NK-92 (cell line): ENCODE results near the gene PCBD2.
"Not testable (repeated sequence)": the region's sequence is repeated elsewhere in the genome, so short reads cannot be mapped to it uniquely, and the experiment has no call there.

ENCODE experiments used
- DNase-seq: peaks from one replicate; lab custom pipeline; 2025; ENCODE audit not compliant: unreplicated experiment; lab: John Stamatoyannopoulos, UW

PCBD2 gene

DNA sequence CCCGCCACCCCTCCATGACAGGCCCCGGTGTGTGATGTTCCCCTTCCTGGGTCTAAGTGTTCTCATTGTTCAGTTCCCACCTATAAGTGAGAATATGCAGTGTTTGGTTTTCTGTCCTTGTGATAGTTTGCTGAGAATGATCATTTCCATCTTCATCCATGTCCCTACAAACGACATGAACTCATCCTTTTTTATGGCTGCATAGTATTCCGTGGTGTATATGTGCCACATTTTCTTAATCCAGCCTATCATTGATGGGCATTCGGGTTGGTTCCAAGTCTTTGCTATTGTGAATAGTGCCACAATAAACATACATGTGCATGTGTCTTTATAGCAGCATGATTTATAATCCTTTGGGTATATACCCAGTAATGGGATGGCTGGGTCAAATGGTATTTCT lies 93.1 kb downstream of the PCBD2 start:
- not testable (repeated sequence) for DNase-seq

DNA sequence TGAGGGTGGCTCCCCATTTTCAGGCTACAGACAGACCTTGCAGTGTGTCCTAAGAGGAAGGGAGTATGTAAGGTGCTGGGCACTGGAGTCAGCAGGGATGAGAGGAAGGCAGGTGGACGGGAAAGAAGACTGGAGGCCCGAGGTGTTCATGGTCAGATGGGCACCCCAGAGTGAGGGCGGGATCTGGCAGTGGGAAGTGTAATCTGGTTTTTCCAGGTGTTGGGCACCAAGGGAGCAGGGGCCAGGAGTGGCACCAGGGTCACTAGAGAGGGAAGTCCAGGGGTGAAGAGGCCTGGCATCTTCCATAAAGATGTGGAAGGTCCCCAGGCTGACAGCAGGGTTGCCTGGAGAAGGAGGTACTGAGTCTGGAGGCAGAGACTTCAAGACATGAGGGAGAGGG lies 99.4 kb downstream of the PCBD2 start:
- no peak for DNase-seq

DNA sequence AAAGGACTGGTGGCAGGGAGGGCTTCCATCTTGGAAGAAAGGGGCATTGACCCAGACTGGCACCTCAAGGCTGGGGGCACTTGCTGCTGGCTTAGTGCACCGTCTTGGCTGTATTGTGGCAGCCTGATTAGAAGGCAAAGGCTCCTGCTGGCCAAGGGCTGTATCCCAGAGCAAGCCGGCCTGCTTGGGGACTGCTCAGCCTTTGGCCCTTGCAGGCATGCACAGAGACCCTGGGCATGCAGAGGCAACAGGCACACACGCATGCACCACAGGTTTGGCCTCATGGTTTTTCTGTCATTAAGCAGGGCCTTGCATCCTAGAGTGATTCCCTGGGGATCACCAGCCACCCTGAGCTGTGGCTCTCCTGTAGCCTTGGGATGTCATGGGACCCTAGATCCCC lies 100.1 kb downstream of the PCBD2 start:
- DNase-seq, result no peak

DNA sequence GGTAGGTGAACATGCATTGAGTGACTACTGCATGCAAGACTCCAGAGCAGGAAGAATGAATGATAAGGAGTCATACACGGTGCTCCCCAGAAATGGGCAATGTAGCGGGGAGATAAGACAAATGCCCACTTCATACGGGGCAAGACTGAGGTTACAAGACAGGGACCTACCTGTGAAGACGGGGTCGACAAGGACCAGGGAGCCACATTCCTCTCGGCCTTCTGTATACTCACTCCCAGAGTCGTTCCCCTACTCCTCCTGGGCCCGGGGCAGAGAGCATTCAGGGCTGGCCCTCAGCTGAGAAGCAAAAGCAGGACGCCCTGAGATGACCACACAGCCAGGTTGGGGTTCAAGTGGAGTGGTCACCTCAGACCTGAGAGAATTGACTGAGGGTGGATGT lies 102.4 kb downstream of the PCBD2 start:
- DNase-seq, result no peak

DNA sequence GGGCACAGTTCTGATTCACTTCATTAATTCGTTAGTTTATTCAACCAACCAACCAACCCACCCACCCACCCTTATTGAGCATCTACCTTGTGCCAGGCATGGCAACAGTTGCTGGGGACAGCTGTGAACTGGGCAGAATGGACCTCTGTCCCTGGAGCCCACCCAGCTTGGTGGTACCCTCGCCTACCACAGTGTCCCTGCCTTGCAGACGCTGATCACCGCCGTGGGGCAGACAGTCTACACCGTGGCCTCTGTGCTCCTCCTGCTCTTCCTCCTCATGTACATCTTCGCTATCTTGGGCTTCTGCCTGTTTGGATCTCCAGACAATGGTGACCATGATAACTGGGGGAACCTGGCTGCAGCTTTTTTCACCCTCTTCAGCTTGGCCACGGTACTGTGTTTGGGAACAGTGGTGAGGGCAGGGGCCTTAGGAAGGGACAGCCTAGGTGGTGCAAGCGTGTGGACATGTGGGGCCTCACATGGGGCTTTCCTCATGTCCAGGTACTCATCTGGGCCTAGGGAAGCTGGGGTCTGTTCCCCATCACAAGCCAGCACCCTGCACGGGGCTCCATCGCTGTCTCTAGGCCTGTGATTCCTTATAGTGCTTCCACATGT lies 102.9 kb downstream of the PCBD2 start:
- no peak for DNase-seq

DNA sequence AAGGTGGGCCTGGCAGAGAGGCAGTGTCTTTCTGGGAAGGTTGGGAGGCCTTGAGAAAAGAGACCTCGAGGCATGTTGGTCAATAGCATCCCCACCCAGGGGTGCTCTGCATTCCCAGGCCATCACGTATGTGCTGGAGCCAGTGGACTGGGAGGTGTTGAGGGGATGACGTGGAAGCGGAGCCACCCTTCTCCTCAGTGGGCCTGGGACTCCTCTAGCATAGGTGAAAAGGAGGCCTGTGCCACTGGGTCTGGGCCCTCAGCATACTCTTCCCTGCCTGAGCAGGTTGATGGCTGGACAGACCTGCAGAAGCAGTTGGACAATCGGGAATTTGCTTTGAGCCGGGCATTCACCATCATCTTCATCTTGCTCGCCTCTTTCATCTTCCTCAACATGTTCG lies 103.6 kb downstream of the PCBD2 start:
- no peak for DNase-seq

DNA sequence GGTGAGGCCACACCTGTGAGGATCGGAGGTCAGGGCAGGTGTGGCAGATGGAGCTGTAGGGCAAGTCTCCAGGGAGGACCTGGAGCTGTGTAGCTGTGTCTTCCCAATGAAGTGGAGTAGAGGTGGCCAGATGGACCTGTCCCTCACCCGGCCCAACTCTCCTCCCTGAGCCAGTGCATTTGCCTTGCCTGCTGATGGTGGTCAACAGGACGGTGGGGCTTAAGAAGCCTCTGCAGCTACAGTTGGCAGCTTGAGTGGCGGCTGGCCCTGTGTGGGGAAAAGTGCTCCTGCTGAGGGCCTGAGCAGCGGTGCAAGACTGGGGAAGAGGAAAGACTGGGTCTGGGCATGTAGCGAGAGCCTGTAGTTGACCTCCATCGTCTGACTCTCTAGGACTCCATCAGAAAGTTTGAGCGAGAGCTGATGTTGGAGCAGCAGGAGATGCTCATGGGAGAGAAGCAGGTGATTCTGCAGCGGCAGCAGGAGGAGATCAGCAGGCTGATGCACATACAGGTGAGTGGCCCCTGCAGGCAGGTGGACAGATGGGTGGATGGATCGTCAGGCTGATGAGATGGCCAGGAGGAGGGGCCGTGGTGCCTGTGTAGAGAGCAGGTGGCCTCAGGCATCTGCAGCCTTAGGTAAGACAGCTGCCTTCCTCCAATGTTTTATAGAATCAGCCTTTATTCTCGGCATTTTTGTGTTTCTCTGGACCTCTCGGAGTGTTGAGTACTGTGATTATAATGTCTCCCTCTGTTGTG lies 104.2 kb downstream of the PCBD2 start:
- no peak for DNase-seq

DNA sequence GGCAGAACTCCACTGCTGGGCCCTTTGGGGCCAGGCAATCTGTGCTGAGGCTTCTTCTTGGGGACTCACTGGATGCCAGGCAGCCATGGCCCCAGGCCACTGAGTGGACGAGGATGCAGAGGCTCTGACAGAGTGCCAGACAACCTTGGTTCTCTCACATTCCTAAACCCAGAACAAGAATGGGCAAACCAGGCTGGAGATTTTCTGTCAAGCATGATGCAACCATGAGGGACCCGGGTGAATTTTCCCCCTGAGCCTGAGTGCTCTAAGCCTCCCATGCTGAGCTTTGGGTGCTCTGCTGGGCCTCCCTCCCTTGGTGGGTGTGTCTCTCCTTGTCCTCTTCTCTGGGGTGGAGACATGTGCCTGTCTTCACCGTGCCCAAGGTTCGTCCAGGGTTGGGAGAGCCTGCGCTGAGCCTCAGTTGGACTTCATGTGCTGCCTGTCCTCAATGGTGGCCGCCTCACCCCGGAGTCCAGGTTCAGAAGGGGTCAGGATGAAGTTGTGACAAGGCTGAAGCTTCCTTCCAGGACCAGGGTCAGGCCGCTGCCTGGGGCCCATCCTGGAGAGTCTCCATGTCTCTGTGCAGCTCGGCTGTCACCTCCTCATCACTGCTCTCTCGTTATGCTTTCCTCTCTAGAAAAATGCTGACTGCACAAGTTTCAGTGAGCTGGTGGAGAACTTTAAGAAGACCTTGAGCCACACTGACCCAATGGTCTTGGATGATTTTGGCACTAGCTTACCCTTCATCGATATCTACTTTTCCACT lies 105.0 kb downstream of the PCBD2 start:
- DNase-seq, result no peak

DNA sequence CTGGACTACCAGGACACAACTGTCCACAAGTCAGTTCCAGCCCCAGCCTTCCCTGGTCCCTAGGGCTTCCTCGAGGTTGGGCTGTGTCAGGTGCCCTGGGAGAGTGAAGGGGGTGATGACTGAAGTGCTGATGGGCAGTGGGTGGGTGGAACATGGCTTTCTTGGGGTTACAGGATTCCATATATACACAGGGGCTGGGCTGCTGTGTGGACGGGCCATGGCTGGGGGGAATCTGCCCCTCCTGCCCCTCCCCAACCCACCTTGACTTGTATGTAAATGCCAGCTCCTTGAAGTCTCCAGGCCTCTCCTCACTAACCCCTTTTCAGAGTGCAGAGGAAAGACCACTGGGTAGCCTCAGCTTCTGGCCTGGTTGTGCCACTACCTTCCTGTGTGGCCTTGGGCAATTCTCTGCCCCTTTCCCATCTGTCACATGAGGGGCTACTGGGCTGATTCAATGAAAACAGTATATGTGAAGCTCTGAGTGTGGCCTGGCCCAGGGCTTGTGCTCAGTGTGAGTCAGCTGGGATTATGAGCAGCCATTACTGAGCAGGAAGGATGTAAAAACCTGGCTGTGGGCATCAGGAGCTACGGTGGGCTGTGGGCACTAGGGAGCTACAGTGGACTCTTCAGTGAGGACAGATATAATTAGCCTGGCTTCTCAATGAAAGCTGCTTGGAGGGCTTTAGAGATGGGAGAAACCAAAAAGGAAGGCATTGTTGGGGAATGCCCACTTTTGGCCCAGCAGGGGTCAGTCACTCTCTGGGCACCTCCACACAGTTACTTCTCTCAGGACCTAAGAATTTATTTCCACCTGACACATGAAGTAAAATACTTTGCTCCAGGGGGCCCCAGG lies 105.8 kb downstream of the PCBD2 start:
- DNase-seq, result no peak

DNA sequence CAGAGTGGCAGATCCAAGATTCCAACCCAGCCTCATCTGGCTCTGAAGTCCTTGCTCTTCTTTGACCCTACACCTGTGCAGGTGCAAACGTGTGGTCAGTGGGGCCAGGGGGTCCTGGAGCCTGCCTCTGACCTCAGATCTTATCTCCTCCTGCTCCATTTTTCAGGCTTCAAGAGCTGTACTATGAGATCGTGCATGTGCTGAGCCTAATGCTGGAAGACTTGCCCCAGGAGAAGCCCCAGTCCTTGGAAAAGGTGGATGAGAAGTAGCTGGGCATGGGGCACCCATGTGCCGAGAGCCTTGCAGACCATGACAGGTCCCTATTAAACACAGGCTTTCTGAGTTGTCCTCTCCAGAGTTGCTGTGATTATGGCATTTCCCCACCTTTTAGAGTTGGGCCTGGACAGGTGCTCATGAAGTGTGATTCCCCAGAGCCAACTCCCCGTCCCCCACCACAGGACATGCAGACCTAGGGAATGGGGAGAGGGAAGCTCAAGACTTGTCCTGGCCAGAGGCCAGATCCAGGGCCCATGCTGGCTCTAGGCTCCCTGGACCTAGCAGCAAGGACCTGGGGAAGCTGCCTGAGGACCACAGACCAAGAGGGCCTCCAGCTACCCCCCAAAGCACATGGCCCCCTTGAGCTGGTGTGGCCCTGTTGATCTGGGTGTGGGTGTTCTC lies 106.6 kb downstream of the PCBD2 start:
- no peak for DNase-seq

DNA sequence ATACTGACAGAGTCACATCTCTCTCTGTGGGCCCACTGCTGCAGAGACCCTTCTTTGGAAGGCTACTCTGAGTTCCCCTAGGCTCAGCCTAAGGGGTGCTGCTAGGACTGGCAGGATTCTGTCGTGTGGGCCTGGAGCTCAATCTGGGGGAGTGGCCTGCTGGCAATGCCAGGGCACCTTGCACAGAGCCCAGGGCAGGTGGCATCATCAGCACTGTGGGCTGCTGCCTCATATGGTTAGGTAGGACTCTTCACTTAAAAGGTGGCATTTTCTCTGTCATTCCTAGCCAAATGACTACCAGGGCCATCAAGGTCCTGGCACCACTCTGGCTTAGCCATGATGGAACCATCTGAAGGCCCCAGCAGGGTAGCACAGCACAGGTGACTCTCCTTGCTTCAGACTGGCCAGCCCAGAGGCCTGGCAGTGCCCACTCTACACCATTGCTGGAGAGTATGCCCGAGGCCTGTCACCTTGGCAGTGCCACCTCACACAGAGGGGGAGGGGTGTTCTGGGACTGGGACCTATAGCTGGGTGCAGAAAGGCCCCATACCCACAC lies 107.2 kb downstream of the PCBD2 start:
- DNase-seq, result no peak
